Panc1 (cell line): Measurements from ENCODE around the gene MGME1. TPM values are rescaled to one million over a fixed set of nuclear protein-coding genes. Genes with fewer than 3 reads are reported as not detected.

ENCODE experiments used
- ATAC-seq: fragments of 200-7000 bp; cut with Tn5 transposase; 2 replicates; pipeline ENCODE4 v1.9.1; 2020; ENCODE audit warnings: mild to moderate bottlenecking, moderate library complexity
- BruUV-seq: library from RNA; stranded (reverse); fragments of 400-500 nt; replicated peaks from 2 replicates; lab custom pipeline; 2021; lab: Mats Ljungman, UMichigan
- CTCF ChIA-PET: fragments of 300-600 bp; sonication (Branson Sonifier 250); formaldehyde crosslinking; loops from one replicate; lab custom pipeline; 2022; ENCODE audit warnings: antibody characterized with exemption; lab: Charles Lee
- POLR2A ChIA-PET: fragments of 300-600 bp; sonication (Branson Sonifier 250); formaldehyde crosslinking; loops from one replicate; lab custom pipeline; 2022; ENCODE audit warnings: antibody characterized with exemption; lab: Charles Lee
- DNase-seq: peaks from one replicate; pipeline ENCODE4 v3.0.0-alpha.2; 2010; ENCODE audit warnings: low read depth, low spot score
- H3K27ac ChIP-seq: 2 replicates; pipeline ENCODE4 v1.5.1; 2011; ENCODE audit warnings: mild to moderate bottlenecking, low read length, inconsistent platforms
- H3K27me3 ChIP-seq: fragments of 200-500 bp; sonication (Bioruptor generic); 2 replicates; pipeline ENCODE4 v1.6.0; 2014; ENCODE audit warnings: low read length, inconsistent platforms; ENCODE audit not compliant: control insufficient read depth, insufficient read depth
- H3K36me3 ChIP-seq: fragments of 200-500 bp; sonication (Bioruptor generic); 2 replicates; pipeline ENCODE4 v1.5.1; 2014; ENCODE audit warnings: inconsistent platforms, mild to moderate bottlenecking, low read length, moderate library complexity; ENCODE audit not compliant: control insufficient read depth, insufficient read depth
- H3K4me1 ChIP-seq: 2 replicates; pipeline ENCODE4 v1.5.1; 2011; ENCODE audit warnings: inconsistent platforms, mild to moderate bottlenecking, low read length, moderate library complexity; ENCODE audit not compliant: control insufficient read depth, insufficient read depth
- H3K4me3 ChIP-seq, 2 experiments: 2 replicates each; pipeline ENCODE4 v1.5.1; 2011 to 2012; ENCODE audit warnings: low read depth in 2 of 2, low read length in 2 of 2, mild to moderate bottlenecking in 2 of 2, inconsistent platforms in 1 of 2, moderate library complexity in 1 of 2
- H3K9me3 ChIP-seq: fragments of 200-500 bp; sonication (Bioruptor generic); 2 replicates; pipeline ENCODE4 v1.5.1; 2014; ENCODE audit warnings: low read depth, mild to moderate bottlenecking, inconsistent platforms, low read length, moderate library complexity; ENCODE audit not compliant: control insufficient read depth, insufficient read depth
- POLR2AphosphoS5 ChIP-seq: IDR thresholded peaks from 2 replicates; pipeline ENCODE4 v1.6.1; 2012; ENCODE audit warnings: mild to moderate bottlenecking, low read depth, low read length, moderate library complexity
- SIN3A ChIP-seq: IDR thresholded peaks from 2 replicates; pipeline ENCODE4 v1.6.1; 2012; ENCODE audit warnings: low read depth, mild to moderate bottlenecking, low read length, moderate library complexity, borderline replicate concordance; ENCODE audit not compliant: insufficient read depth
- TCF7L2 ChIP-seq: IDR thresholded peaks from 2 replicates; pipeline ENCODE4 v1.6.1; 2011; ENCODE audit warnings: mild to moderate bottlenecking, low read depth, low read length, inconsistent platforms
- in situ Hi-C: cut with HindIII; loops from 2 replicates; pipeline ENCODE4 v1.10.0; 2016; ENCODE audit warnings: low sequenced_read_pairs, low pct_unique_long_range_greater_than_20kb
- intact Hi-C: fragments of 100-400 bp; cut with micrococcal nuclease; formaldehyde crosslinking; loops from one replicate; pipeline ENCODE4 v1.10.0; 2022; ENCODE audit not compliant: unreplicated experiment
- total RNA-seq: library from RNA; stranded (reverse); gene quantifications from one replicate; pipeline ENCODE4 v1.2.1, GENCODE V29; 2021; ENCODE audit not compliant: unreplicated experiment
- TF ChIP-seq, protein P1 (sequence below): fragments of 450-650 bp; IDR thresholded peaks from 2 replicates; pipeline ENCODE4 v1.5.1; 2017; ENCODE audit warnings: mild to moderate bottlenecking
- TF ChIP-seq, protein P2 (sequence below), 2 experiments: IDR thresholded peaks; 2 replicates each; pipeline ENCODE4 v1.6.1; 2011 to 2012; ENCODE audit warnings: low read depth in 2 of 2, control low read depth in 1 of 2, low read length in 1 of 2, mild to moderate bottlenecking in 1 of 2, moderate library complexity in 1 of 2; ENCODE audit not compliant: insufficient read depth in 1 of 2

The MGME1 gene
- total RNA-seq, 1 experiment from 2014 or later: 27.0 TPM

- BruUV-seq: no TSS peak
- intact Hi-C loops: no loop called here
- CTCF ChIA-PET: no interaction called here
- DNase-seq (no peak), ATAC-seq (no peak)
- H3K27me3 ChIP-seq: no peaks in the 10 kb centered on the region; the same call in 1 of the 2 replicates
- no peak overlapping the region for H3K27ac ChIP-seq
- no peak overlapping the region for H3K4me3 ChIP-seq
- no peaks in the 10 kb centered on the region for H3K4me1 ChIP-seq
- H3K36me3 ChIP-seq: no peaks in the 10 kb centered on the region
- POLR2A ChIA-PET: no interaction called here
- H3K9me3 ChIP-seq: no peaks in the 10 kb centered on the region
- TF ChIP-seq, protein P1, sequence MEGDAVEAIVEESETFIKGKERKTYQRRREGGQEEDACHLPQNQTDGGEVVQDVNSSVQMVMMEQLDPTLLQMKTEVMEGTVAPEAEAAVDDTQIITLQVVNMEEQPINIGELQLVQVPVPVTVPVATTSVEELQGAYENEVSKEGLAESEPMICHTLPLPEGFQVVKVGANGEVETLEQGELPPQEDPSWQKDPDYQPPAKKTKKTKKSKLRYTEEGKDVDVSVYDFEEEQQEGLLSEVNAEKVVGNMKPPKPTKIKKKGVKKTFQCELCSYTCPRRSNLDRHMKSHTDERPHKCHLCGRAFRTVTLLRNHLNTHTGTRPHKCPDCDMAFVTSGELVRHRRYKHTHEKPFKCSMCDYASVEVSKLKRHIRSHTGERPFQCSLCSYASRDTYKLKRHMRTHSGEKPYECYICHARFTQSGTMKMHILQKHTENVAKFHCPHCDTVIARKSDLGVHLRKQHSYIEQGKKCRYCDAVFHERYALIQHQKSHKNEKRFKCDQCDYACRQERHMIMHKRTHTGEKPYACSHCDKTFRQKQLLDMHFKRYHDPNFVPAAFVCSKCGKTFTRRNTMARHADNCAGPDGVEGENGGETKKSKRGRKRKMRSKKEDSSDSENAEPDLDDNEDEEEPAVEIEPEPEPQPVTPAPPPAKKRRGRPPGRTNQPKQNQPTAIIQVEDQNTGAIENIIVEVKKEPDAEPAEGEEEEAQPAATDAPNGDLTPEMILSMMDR: no peak
- TF ChIP-seq, protein P2, sequence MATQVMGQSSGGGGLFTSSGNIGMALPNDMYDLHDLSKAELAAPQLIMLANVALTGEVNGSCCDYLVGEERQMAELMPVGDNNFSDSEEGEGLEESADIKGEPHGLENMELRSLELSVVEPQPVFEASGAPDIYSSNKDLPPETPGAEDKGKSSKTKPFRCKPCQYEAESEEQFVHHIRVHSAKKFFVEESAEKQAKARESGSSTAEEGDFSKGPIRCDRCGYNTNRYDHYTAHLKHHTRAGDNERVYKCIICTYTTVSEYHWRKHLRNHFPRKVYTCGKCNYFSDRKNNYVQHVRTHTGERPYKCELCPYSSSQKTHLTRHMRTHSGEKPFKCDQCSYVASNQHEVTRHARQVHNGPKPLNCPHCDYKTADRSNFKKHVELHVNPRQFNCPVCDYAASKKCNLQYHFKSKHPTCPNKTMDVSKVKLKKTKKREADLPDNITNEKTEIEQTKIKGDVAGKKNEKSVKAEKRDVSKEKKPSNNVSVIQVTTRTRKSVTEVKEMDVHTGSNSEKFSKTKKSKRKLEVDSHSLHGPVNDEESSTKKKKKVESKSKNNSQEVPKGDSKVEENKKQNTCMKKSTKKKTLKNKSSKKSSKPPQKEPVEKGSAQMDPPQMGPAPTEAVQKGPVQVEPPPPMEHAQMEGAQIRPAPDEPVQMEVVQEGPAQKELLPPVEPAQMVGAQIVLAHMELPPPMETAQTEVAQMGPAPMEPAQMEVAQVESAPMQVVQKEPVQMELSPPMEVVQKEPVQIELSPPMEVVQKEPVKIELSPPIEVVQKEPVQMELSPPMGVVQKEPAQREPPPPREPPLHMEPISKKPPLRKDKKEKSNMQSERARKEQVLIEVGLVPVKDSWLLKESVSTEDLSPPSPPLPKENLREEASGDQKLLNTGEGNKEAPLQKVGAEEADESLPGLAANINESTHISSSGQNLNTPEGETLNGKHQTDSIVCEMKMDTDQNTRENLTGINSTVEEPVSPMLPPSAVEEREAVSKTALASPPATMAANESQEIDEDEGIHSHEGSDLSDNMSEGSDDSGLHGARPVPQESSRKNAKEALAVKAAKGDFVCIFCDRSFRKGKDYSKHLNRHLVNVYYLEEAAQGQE (IDR thresholded peaks at IDR 0.05; ENCODE audit: insufficient read depth in 1 of 2, low read depth in 2 of 2, low read length in 1 of 2): no peak
- TF ChIP-seq POLR2AphosphoS5 (no peak), TCF7L2 (no peak), SIN3A (no peak)
- in situ Hi-C loops: no loop called here
These were observed 40.0 kb upstream of the MGME1 start for GRCh38 chr20:17928633-17929311.

DNA sequence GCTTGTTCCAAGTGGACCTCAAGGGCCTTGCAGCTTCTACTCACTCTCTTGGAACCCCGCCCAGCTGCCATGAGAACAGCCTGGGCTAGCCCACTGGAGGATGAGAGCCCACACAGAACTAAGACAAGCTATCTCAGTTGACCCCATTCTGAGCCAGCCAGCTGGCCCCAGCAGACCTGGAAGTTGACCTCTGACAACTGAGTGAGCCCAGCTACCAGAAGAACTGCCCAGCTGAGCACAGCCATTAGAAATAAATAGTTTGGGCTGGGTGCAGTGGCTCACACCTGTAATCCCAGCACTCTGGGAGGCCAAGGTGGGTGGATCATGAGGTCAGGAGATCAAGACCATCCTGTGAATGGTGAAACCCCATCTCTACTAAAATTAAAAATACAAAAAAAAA lies 37.3 kb upstream of the MGME1 start:
- Histone ChIP-seq H3K4me3 (no peak overlapping the region), H3K27ac (no peak overlapping the region), H3K4me1 (peaks cover 1% of the 10 kb centered on the region; the same call in 1 of the 2 replicates), H3K9me3 (no peaks in the 10 kb centered on the region), H3K36me3 (no peaks in the 10 kb centered on the region), H3K27me3 (no peaks in the 10 kb centered on the region)
- intact Hi-C loops: no loop called here
- in situ Hi-C loops: no loop called here
- POLR2A ChIA-PET: no interaction called here
- CTCF ChIA-PET: no interaction called here
- DNase-seq (no peak), ATAC-seq (no peak)
- BruUV-seq: no TSS peak
- TF ChIP-seq, protein P1: no peak
- no peak for TF ChIP-seq TCF7L2
- TF ChIP-seq, protein P2 (IDR thresholded peaks at IDR 0.05; ENCODE audit: insufficient read depth in 1 of 2, low read depth in 2 of 2, low read length in 1 of 2): no peak
